HFF-Myc (cell line): ENCODE results near the gene PGAP2.

Experiments used
- DNase-seq: peaks from one replicate; pipeline ENCODE4 v3.0.0-alpha.2; 2011; ENCODE audit warnings: low read depth; ENCODE audit errors: extremely low read depth
- H3K4me3 ChIP-seq: replicated peaks from 2 replicates; pipeline ENCODE4 v1.5.1; 2011; ENCODE audit warnings: low read depth, mild to moderate bottlenecking, control low read depth, low read length
- CTCF ChIP-seq: IDR thresholded peaks from 2 replicates; pipeline ENCODE4 v1.5.1; 2012; ENCODE audit warnings: mild to moderate bottlenecking, low read depth, low read length, control low read depth; ENCODE audit errors: missing control alignments

Gene PGAP2

GRCh38 chr11:3796801-3797328 is 11.5 kb upstream of the PGAP2 start:
- TF ChIP-seq CTCF: no peak
- peak overlapping the region; percentile 99 for H3K4me3 ChIP-seq
- DNase-seq: no peak

DNA sequence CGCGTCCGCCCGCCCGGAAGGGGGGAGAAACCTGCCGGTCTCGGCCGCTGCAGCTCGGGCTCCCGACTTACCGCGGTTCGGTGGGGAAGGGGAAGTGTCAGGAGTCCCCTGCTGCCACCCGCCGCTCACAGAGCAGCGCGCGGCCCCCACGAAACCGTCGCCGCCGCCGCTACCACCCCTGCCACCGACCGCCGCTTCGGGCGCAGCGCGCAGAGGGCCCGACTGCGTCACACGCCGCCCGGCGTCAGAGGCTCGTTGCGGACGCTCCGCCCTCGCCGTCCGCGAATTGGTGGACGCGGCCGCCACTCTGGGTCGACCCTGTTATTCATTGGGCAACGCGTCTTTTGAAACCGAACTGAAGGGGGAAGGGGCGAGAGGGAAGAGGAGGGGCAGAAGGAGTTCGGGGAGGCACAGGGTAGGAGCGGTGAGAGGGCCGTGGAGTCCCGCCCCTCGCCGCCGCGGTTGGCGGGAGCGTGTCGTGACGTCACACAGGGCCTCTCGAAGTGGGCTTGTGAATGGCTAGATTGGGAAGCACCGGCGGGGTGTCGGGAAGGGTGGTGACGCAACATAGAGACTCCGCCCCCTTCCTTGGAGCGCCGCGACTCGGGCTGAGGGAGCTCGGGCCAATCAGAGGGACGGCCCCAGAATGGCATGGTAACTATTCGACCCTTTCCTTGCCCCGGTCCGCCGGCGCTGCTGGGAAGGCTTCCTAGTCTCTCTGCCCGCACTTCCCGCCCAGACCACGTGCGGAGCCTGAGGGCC is 10.8 kb upstream of the PGAP2 start, which contains the start of gene NUP98:
NUP98 (minus strand) TSS at position 226 of the 762 bp plus-strand sequence. CDS start 15,437 bp downstream, outside the sequence.
- no peak for TF ChIP-seq CTCF
- peak within 1 kb of the TSS; percentile 99 for H3K4me3 ChIP-seq
- DNase-seq: peak; percentile 97

DNA sequence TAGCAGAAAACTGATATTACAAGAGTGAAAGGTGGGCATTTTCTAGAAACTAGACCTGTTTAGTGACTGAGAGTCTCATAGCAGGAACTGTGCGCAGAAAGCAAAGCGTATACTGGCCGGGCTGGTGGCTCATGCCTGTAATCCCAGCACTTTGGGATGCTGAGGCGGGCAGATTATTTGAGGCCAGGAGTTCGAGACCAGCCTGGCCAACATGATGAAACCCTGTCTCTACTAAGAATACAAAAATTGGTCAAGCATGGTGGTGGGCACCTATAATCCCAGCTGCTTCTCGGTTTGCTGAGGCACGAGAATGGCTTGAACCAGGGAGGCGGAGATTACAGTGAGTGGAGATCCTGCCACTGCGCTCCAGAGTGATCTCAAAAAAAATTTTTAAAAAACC is 9.2 kb upstream of the PGAP2 start:
- H3K4me3 ChIP-seq: no peak overlapping the region
- DNase-seq: no peak
- no peak for TF ChIP-seq CTCF

DNA sequence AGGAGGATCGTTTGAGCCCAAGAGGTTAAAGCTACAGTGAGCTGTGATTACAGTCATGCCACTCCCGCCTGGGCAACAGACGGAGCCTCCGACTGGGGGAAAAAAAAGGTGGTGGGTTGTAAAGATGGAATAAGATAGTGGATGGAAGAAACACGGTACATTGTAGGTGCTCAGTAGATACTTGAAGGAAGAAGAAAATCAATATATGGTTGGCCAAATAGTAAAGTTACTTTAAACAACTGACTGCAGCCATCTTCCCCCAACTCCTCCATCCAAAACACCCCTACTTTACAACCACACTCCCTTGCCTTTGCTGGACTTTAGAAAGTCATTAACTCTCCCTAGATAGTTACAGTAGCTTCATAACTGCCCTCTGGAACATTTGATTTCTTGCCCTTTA is 8.5 kb upstream of the PGAP2 start:
- H3K4me3 ChIP-seq: no peak overlapping the region
- TF ChIP-seq CTCF: no peak

DNA sequence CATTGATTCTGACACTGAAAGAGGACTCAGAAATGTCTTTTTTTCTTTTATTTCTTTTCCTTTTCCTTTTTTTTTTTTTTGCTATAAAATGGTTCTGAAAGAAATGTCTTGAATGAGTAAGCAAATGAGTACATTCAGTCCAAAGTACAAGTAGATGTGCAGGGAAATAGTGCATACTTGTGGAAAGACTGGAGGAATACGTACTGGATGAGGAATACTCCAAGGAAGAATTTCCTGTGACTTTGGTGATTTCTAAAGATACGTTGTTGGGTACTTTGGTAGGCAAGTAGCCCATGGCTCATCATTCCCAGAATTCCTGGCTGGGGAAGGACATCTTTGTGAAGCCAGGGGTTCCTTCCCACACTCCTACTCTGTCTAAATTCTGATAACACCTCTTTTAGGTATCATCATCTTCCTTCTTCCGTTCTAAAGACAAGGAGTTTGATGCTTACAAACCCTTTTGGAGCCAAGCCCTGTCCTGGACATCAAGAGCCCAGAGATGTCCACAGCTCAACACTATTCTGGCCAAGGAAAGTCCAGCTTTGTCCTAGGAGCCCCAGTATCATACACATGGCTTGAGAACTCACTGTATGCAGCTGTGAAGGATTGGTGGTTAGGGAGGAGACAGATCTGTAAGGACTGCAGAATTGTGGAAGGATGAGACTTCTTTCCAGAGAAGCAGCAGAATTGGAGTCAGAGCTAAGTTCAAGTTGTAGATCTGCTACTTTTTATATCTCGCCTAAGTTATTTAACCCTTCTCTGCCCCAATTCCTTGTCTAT is 6.2 kb upstream of the PGAP2 start:
- no peak for TF ChIP-seq CTCF
- H3K4me3 ChIP-seq: no peak overlapping the region
- no peak for DNase-seq

More for the DNA sequence above, 8.5 kb upstream of the PGAP2 start:
- DNase-seq: no peak

- no peak overlapping the region for H3K4me3 ChIP-seq
- DNase-seq: peak; percentile 42
- no peak for TF ChIP-seq CTCF
These were observed 4.4 kb upstream of the PGAP2 start for GRCh38 chr11:3803726-3804495.
